ENCODE data around the gene FMO4.

DNA sequence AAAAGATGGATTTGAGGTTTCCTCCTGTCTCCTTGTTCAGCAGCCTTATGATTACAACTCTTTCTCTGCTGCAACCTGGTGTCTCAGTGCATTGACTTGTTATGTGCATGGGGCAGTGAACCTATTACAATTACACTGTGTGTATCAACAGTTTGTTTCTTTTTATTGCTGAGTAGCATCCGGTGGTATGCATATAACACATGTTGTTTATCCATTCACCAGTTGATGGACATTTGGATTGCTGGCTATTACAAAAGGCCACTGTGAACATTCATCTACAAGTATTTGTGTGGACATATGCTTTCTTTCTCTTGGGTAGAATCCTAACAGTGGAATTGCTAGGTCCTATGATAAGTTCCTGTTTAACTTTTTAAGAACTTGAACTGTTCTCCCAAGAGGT lies 65.9 kb downstream of the FMO4 start:
- TF ChIP-seq, protein P1, sequence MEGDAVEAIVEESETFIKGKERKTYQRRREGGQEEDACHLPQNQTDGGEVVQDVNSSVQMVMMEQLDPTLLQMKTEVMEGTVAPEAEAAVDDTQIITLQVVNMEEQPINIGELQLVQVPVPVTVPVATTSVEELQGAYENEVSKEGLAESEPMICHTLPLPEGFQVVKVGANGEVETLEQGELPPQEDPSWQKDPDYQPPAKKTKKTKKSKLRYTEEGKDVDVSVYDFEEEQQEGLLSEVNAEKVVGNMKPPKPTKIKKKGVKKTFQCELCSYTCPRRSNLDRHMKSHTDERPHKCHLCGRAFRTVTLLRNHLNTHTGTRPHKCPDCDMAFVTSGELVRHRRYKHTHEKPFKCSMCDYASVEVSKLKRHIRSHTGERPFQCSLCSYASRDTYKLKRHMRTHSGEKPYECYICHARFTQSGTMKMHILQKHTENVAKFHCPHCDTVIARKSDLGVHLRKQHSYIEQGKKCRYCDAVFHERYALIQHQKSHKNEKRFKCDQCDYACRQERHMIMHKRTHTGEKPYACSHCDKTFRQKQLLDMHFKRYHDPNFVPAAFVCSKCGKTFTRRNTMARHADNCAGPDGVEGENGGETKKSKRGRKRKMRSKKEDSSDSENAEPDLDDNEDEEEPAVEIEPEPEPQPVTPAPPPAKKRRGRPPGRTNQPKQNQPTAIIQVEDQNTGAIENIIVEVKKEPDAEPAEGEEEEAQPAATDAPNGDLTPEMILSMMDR (IDR thresholded peaks at IDR 0.05), result no peak
- TF ChIP-seq POLR2AphosphoS5 (IDR thresholded peaks at IDR 0.05; ENCODE audit: low read depth, low read length) (no peak), SIN3A (IDR thresholded peaks at IDR 0.05; ENCODE audit: borderline replicate concordance, insufficient read depth, low read depth, low read length) (no peak), TCF7L2 (IDR thresholded peaks at IDR 0.05; ENCODE audit: low read depth, low read length) (no peak)
- TF ChIP-seq, protein P2, sequence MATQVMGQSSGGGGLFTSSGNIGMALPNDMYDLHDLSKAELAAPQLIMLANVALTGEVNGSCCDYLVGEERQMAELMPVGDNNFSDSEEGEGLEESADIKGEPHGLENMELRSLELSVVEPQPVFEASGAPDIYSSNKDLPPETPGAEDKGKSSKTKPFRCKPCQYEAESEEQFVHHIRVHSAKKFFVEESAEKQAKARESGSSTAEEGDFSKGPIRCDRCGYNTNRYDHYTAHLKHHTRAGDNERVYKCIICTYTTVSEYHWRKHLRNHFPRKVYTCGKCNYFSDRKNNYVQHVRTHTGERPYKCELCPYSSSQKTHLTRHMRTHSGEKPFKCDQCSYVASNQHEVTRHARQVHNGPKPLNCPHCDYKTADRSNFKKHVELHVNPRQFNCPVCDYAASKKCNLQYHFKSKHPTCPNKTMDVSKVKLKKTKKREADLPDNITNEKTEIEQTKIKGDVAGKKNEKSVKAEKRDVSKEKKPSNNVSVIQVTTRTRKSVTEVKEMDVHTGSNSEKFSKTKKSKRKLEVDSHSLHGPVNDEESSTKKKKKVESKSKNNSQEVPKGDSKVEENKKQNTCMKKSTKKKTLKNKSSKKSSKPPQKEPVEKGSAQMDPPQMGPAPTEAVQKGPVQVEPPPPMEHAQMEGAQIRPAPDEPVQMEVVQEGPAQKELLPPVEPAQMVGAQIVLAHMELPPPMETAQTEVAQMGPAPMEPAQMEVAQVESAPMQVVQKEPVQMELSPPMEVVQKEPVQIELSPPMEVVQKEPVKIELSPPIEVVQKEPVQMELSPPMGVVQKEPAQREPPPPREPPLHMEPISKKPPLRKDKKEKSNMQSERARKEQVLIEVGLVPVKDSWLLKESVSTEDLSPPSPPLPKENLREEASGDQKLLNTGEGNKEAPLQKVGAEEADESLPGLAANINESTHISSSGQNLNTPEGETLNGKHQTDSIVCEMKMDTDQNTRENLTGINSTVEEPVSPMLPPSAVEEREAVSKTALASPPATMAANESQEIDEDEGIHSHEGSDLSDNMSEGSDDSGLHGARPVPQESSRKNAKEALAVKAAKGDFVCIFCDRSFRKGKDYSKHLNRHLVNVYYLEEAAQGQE (IDR thresholded peaks at IDR 0.05; ENCODE audit: insufficient read depth in 1 of 2, low read depth in 2 of 2, low read length in 1 of 2), result no peak

Measured in Panc1 (cell line).